K562 (cell line): ENCODE measurements around the gene S100A1.

Experiments
- PHF8 ChIP-seq: fragments of 200-600 bp; sonication (generic); IDR thresholded peaks from 2 replicates; pipeline ENCODE4 v1.6.1; 2012; ENCODE audit warnings: mixed run types, mild to moderate bottlenecking, inconsistent platforms, low read length, moderate library complexity, borderline replicate concordance
- RBBP5 ChIP-seq: fragments of 200-600 bp; sonication (generic); IDR thresholded peaks from 2 replicates; pipeline ENCODE4 v1.6.1; 2012; ENCODE audit warnings: borderline replicate concordance, mild to moderate bottlenecking, low read length, control low read depth, inconsistent platforms; ENCODE audit not compliant: insufficient read depth, poor library complexity, severe bottlenecking
- TAF15 ChIP-seq: fragments of 200-400 bp; formaldehyde crosslinking; IDR thresholded peaks from 2 replicates; pipeline ENCODE4 v1.6.1; 2017; ENCODE audit warnings: mild to moderate bottlenecking, low read depth, low read length, moderate library complexity
- TARDBP ChIP-seq: fragments of 450-650 bp; IDR thresholded peaks from 2 replicates; pipeline ENCODE4 v1.6.1; 2016
- TOE1 ChIP-seq, 2 experiments: fragments of 450-650 bp in 1 of 2; sonication (generic) in 1 of 2; formaldehyde crosslinking in 1 of 2; IDR thresholded peaks; 2 replicates each; pipeline versions ENCODE4 v1.7.1 to v1.8.0; 2016 to 2022; ENCODE audit warnings: borderline replicate concordance in 2 of 2, mild to moderate bottlenecking in 2 of 2, antibody characterized with exemption in 1 of 2, inconsistent platforms in 1 of 2, low read depth in 1 of 2, missing genetic modification reagents in 1 of 2, moderate library complexity in 1 of 2
- ZNF431 ChIP-seq: sonication (generic); formaldehyde crosslinking; IDR thresholded peaks from 2 replicates; pipeline ENCODE4 v1.8.0; 2022; ENCODE audit warnings: mild to moderate bottlenecking, missing genetic modification reagents
- TF ChIP-seq, protein P1 (sequence below), 3 experiments: IDR thresholded peaks in 2 of 3; conservative IDR thresholded peaks in 1 of 3; 2 replicates each; pipeline ENCODE4 v1.5.1; 2011 to 2012; ENCODE audit warnings: low read length in 3 of 3, mild to moderate bottlenecking in 3 of 3, control low read depth in 2 of 3, improper control_type of control experiment in 1 of 3, inconsistent platforms in 1 of 3, low read depth in 1 of 3, mixed read lengths in 1 of 3, moderate library complexity in 1 of 3; ENCODE audit not compliant: insufficient read depth in 2 of 3

DNA sequence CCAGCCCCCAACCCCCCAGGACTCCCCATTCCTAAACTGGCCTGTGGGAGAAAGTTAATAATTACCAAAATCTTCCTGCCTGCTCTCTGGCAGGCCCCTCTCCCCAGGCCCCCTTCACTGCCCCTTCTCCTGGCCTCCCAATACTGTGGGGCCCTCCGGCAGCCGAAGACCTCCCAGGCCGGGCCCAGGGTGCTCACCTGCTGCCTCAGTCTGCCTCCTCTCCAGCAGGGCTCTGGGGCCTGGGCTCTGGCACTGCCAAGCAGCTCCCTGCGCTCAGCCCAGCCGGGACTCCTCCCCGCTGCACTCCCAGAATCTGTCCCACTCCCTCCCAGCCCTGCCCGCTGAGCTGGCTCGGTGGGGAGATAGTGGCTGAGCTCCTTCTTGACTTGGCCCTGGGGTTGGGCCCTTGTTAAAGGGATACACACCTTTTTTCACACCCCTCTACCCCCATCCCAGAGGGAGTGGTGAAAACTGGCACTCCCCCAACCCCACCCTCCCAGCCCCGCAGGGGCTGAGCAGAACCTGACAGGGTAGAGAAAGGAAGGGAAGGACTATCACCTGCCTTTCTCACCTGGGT is 15.4 kb upstream of the S100A1 start, which contains the start of gene S100A16:
- TF ChIP-seq TAF15 (no peak), RBBP5 (no peak), ZNF431 (CRISPR knock-in tag) (no peak), PHF8 (peak; percentile 23; the same call in 1 of the 2 replicates), TOE1 (IDR thresholded peaks at IDR 0.05; ENCODE audit: borderline replicate concordance) (no peak), TOE1 (CRISPR knock-in tag; IDR thresholded peaks at IDR 0.05; ENCODE audit: borderline replicate concordance, low read depth) (no peak), TARDBP (no peak)
- TF ChIP-seq, protein P1, sequence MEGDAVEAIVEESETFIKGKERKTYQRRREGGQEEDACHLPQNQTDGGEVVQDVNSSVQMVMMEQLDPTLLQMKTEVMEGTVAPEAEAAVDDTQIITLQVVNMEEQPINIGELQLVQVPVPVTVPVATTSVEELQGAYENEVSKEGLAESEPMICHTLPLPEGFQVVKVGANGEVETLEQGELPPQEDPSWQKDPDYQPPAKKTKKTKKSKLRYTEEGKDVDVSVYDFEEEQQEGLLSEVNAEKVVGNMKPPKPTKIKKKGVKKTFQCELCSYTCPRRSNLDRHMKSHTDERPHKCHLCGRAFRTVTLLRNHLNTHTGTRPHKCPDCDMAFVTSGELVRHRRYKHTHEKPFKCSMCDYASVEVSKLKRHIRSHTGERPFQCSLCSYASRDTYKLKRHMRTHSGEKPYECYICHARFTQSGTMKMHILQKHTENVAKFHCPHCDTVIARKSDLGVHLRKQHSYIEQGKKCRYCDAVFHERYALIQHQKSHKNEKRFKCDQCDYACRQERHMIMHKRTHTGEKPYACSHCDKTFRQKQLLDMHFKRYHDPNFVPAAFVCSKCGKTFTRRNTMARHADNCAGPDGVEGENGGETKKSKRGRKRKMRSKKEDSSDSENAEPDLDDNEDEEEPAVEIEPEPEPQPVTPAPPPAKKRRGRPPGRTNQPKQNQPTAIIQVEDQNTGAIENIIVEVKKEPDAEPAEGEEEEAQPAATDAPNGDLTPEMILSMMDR (IDR thresholded peaks at IDR 0.05 in 2 of 3, conservative IDR thresholded peaks at IDR 0.05 in 1 of 3; ENCODE audit: insufficient read depth in 2 of 3, low read depth in 1 of 3, low read length in 3 of 3), result no peak
